Effector CD4-positive, alpha-beta T cell (primary cell): Measurements from ENCODE around the gene C5orf47.

ENCODE experiments used
- DNase-seq: peaks from one replicate; pipeline ENCODE4 v3.0.0-alpha.2; 2020

C5orf47 gene

DNA sequence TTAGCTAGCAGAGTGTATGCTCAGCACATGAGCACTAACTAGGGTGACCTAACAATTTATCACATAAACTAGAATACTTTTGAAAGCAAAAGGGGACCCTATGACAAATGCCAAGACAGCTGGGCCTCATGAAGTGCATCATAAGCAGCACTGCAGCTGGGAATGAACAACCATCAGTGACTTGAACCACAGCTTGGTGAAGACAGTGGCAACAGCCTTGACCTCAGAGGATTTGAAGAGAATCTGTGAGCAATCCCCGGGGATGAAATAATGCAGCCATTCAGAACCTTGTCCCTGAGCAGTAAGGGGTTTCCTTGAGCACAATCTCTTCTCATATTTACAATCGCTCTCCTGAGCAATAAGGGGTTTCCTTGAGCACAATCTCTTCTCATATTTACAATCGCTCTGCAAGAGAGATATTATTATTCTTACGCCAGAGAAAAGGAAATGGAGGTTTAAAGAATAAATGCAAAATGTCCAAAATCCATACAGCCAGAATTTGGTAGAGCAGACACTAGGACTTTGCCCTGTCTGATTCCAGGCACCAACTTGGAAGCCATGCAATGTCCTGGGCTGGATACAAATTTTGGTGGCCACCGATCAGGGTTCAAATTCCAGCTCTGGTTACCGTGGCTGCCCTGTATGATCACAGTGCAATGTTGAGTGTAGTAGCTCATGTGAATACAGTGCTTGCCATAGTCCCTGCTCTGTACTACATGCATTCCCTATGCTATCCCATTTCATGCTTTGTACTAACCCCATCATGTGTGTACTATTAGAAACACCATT, 55.7 kb downstream of the C5orf47 start:
- no peak for DNase-seq

DNA sequence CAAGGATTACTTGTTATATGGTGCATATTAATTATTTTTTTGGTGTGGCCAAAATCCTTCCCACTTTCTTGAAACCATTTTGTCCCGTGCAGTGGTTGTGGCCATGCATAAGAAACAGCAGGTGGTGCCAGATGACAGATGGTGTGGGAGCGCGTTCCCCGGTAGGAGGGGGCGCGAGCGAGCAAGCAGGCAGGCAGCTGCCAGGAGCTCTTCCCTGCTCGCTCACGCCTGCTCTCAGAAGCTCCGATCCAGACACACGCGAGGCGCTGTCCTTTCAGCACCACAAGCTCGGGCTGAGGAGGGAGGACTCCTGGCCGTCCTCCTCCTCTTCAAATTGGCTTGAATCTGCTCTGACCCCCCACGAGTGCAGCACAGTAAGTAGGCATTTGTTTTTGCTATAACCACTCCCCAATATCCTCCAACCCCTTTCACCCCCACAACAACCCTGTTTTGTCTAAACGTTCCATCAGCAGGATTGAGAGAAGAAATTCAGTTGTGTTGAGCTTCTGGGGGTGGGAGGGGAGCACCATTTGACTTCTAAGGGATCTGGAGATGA, 56.6 kb downstream of the C5orf47 start, which contains the start of gene NSG2:
Gene NSG2 (plus strand): TSS at position 237 of the 556 bp plus-strand sequence. CDS start 1,050 bp downstream, outside the sequence.
- DNase-seq: no peak

DNA sequence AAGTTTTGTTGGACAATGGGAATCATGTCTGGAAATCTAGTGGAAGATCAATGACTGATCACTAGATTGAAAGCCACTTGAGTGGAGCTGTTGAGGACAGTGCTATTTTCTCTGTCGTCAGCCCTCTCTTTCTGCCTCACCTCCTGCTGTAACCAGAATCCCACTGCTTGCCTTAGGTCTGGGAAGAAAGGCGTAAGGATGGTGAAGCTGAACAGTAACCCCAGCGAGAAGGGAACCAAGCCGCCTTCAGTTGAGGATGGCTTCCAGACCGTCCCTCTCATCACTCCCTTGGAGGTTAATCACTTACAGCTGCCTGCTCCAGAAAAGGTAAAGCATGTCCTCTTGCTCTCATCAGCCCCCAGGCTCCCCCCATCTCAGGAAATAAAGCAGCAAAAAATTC, 57.6 kb downstream of the C5orf47 start:
- DNase-seq: no peak

DNA sequence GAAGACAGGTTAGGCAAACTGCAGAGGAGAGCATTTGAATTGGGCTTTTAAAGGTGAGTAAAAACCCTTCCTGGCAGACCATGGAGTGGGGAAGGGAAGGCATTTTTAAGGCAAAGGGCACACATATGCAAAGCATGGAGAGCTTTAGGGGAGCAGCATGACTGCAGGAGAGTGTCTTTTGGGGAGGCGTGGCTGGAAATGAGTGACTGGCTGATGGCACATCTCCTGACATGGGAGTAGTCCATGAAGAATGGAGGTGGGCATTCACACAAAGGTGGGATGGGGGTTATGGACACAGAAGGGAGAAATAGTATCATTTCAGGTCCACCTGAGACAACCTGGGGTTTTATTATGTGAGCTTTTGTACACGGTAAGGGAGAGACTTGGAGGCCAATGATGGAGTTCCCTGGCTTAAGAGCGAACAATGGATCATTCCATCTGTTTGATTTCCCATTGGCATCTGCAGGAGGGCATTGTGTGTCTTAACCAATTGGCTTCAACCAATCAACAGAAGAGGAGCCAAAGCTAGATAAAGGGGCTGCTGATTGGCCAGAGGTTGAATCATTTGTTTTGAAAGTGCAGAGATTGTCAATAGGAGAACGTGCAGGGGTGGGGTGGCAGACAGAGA, 58.6 kb downstream of the C5orf47 start:
- DNase-seq: no peak

DNA sequence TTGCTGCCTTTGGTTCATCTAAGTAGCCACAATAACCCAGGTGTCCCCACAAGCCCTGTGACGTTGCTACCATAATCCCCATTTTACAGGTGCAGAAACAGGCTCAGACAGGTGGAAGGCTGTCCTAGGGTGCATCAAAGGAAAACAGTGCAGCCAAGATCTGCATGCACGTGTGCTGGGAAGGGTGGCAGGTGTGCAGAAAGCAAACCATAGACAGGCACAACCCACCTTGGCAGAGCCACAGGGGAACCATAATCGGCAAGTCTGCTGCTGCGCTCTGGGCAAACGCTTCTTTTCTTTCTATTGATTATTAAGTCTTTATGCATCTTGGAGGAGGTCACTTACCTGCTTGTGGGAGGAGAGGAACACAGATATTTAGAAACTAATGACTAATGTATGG, 63.7 kb downstream of the C5orf47 start:
- DNase-seq: no peak

DNA sequence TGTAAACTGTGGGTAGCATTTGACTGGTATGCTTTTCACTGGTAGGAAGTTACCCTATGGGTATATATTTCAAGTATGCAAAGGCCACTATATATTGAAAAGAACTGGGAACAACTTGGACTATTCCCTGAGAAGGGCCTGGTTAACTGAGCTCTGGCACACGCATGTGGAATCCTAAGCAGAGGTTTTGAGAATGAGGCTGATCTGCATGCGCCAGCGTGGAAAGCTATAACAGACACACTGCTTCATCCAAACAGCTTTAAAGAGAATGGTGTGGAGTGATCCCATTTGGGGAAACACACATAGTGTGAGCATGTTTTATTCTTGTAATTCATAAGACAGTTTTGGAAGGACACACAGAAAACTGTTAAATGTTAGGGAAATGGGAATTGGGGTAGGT, 64.9 kb downstream of the C5orf47 start:
- no peak for DNase-seq
